Liver (tissue), 9 donors: ENCODE measurements around the gene DIP2A. TPM values are rescaled to one million over a fixed set of nuclear protein-coding genes. Genes with fewer than 3 reads are reported as not detected.

Source experiments
- DNase-seq: peaks from one replicate; pipeline ENCODE4 v3.0.0-alpha.2; 2017; ENCODE audit warnings: low spot score
- H3K27ac ChIP-seq, 2 donors: one replicate each; pipeline ENCODE4 v1.7.0; 2013; ENCODE audit warnings: inconsistent platforms in 2 of 2, low read length in 2 of 2, control low read depth in 1 of 2, low read depth in 1 of 2, mild to moderate bottlenecking in 1 of 2
- H3K27me3 ChIP-seq, 4 donors: one replicate each; pipeline versions ENCODE4 v1.6.1 to v1.7.0; 2013; ENCODE audit warnings: low read length in 3 of 4, inconsistent platforms in 1 of 4, mild to moderate bottlenecking in 1 of 4, moderate library complexity in 1 of 4; ENCODE audit not compliant: control insufficient read depth in 4 of 4, insufficient read depth in 4 of 4
- H3K36me3 ChIP-seq, 4 donors: one replicate each; pipeline versions ENCODE4 v1.6.1 to v1.7.0; 2013; ENCODE audit warnings: low read length in 3 of 4, mild to moderate bottlenecking in 3 of 4, low read depth in 1 of 4, moderate library complexity in 1 of 4; ENCODE audit not compliant: control insufficient read depth in 4 of 4, insufficient read depth in 3 of 4
- H3K4me1 ChIP-seq, 4 donors: one replicate each; pipeline versions ENCODE4 v1.6.1 to v1.7.0; 2013; ENCODE audit warnings: low read length in 3 of 4, mild to moderate bottlenecking in 3 of 4, moderate library complexity in 1 of 4; ENCODE audit not compliant: control insufficient read depth in 4 of 4, insufficient read depth in 4 of 4
- H3K4me3 ChIP-seq, 3 donors: one replicate each; pipeline versions ENCODE4 v1.6.1 to v1.7.0; 2013; ENCODE audit warnings: low read length in 3 of 3, control low read depth in 1 of 3, low read depth in 1 of 3, mild to moderate bottlenecking in 1 of 3
- H3K9ac ChIP-seq, 2 donors: one replicate each; pipeline ENCODE4 v1.7.0; 2013; ENCODE audit warnings: low read length in 2 of 2, mild to moderate bottlenecking in 2 of 2, moderate library complexity in 2 of 2, control low read depth in 1 of 2, low read depth in 1 of 2
- H3K9me3 ChIP-seq, 4 donors: one replicate each; pipeline versions ENCODE4 v1.6.1 to v1.7.0; 2013; ENCODE audit warnings: low read length in 3 of 4; ENCODE audit not compliant: control insufficient read depth in 4 of 4
- EGR1 ChIP-seq, 2 donors: IDR thresholded peaks; 2 replicates each; pipeline ENCODE4 v1.6.1; 2016 to 2018; ENCODE audit warnings: antibody characterized with exemption in 2 of 2, low read depth in 2 of 2
- FOXA1 ChIP-seq: IDR thresholded peaks from 2 replicates; pipeline ENCODE4 v1.6.1; 2016; ENCODE audit warnings: antibody characterized with exemption
- FOXA2 ChIP-seq: IDR thresholded peaks from 2 replicates; pipeline ENCODE4 v1.6.1; 2016; ENCODE audit warnings: antibody characterized with exemption
- HNF4A ChIP-seq, 2 donors: conservative IDR thresholded peaks; 2 replicates each; pipeline ENCODE4 v1.6.1; 2016; ENCODE audit warnings: antibody characterized with exemption in 2 of 2, mild to moderate bottlenecking in 2 of 2
- HNF4G ChIP-seq: IDR thresholded peaks from 2 replicates; pipeline ENCODE4 v1.6.1; 2016; ENCODE audit warnings: antibody characterized with exemption
- JUND ChIP-seq, 2 donors: IDR thresholded peaks; 2 replicates each; pipeline ENCODE4 v1.6.1; 2016; ENCODE audit warnings: antibody characterized with exemption in 2 of 2
- RAD21 ChIP-seq, 2 donors: IDR thresholded peaks; 2 replicates each; pipeline ENCODE4 v1.6.1; 2016; ENCODE audit warnings: antibody characterized with exemption in 2 of 2, mild to moderate bottlenecking in 2 of 2
- REST ChIP-seq: IDR thresholded peaks from 2 replicates; pipeline ENCODE4 v1.6.1; 2016; ENCODE audit warnings: antibody characterized with exemption, mild to moderate bottlenecking
- RXRA ChIP-seq, 2 donors: IDR thresholded peaks; 2 replicates each; pipeline ENCODE4 v1.6.1; 2017 to 2018; ENCODE audit warnings: antibody characterized with exemption in 2 of 2, mild to moderate bottlenecking in 1 of 2
- SP1 ChIP-seq: IDR thresholded peaks from 2 replicates; pipeline ENCODE4 v1.6.1; 2018; ENCODE audit warnings: antibody characterized with exemption, mild to moderate bottlenecking
- TAF1 ChIP-seq: conservative IDR thresholded peaks from 2 replicates; pipeline ENCODE4 v1.6.1; 2016; ENCODE audit warnings: antibody characterized with exemption, mild to moderate bottlenecking
- YY1 ChIP-seq: IDR thresholded peaks from 2 replicates; pipeline ENCODE4 v1.6.1; 2016; ENCODE audit warnings: antibody characterized with exemption, mild to moderate bottlenecking
- ZBTB33 ChIP-seq: IDR thresholded peaks from 2 replicates; pipeline ENCODE4 v1.6.1; 2016; ENCODE audit warnings: antibody characterized with exemption
- WGBS: extraction: QIAGEN DNeasy Blood & Tissue Kit; methylation state at CpG from one replicate; pipeline ENCODE4 v1.1.7; 2013; 5-methylcytosine and 5-hydroxymethylcytosine counted together
- polyA plus RNA-seq, 2 donors: library from polyadenylated mRNA; stranded (reverse) in 1 of 2; unstranded in 1 of 2; fragments of 200-250 nt in 1 of 2; fragments of >200 nt in 1 of 2; fragmentation: Nextera tagmentation in 1 of 2; extraction: Ambion mirVana in 1 of 2; gene quantifications; one replicate each; pipeline versions ENCODE4 v1.2.1 to v1.2.3, GENCODE V29; 2013 to 2015
- total RNA-seq, 2 donors: library from RNA; depleted of rRNA; stranded (reverse); fragments of >200 nt; gene quantifications; one replicate each; pipeline ENCODE4 v1.2.3, GENCODE V29; 2014
- TF ChIP-seq, protein P1 (sequence below): IDR thresholded peaks from 2 replicates; pipeline ENCODE4 v1.6.1; 2016; ENCODE audit warnings: antibody characterized with exemption
- TF ChIP-seq, protein P2 (sequence below): fragments of 150-350 bp; IDR thresholded peaks from 2 replicates; pipeline ENCODE4 v1.5.1; 2017; ENCODE audit warnings: improper control_type of control experiment, low read depth, low read length; ENCODE audit not compliant: missing input control
- TF ChIP-seq, protein P3 (sequence below): IDR thresholded peaks from 2 replicates; pipeline ENCODE4 v1.6.1; 2016; ENCODE audit warnings: antibody characterized with exemption
- donor health status: healthy.
- donor health status: healthy.
- donor health status: healthy.
- donor health status: healthy.
- donor health status: healthy.

Gene DIP2A
- total and polyA plus RNA-seq, 4 donors = 3.8 to 21.7 (median 7.5) TPM

DNA sequence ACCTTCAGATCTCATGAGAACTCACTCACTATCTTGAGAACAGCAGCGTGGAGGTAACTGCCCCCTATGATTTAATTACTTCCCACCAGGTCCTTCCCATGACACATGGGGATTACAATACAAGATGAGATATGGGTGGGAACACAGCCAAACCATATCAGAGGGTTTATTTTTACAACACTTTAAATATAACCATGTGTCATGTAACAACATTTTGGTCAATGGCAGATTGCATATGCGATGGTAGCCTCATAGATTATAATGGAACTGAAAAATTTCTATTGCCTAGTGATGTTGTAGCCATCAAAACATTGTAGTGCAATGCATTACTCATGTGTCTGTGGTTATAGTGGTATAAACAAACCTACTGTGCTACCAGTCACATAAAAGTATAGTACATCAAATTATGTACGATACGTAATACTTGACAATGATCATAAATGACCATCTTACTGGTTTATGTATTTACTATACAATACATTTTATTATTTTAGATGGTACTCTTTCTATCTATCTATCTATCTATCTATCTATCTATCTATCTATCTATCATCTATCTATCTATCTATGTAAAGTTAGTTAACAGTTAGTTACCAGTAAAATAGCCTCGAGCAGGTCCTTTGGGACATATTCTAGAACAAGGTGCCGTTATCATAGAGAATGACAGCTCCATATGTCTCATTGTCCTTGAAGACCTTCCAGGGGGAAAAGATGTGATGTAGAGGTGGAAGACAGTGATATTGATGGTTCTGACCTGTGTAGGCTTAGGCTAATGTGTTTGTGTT lies 158.8 kb downstream of the DIP2A start:
- no peaks in the 10 kb centered on the region for H3K36me3 ChIP-seq
- peaks cover 0 to 3% (median 0%) of the 10 kb centered on the region in 4 donors for H3K27me3 ChIP-seq
- H3K4me3 ChIP-seq = no peak overlapping the region
- TF ChIP-seq FOXA1 (no peak), EGR1 (IDR thresholded peaks at IDR 0.05; ENCODE audit: low read depth in 2 of 2) (no peak), YY1 (no peak), RAD21 (IDR thresholded peaks at IDR 0.05) (no peak), ZBTB33 (no peak), HNF4G (no peak), REST (no peak), RXRA (IDR thresholded peaks at IDR 0.05) (no peak), HNF4A (conservative IDR thresholded peaks at IDR 0.05) (no peak), SP1 (no peak), FOXA2 (no peak), TAF1 (no peak)
- TF ChIP-seq, protein P1, sequence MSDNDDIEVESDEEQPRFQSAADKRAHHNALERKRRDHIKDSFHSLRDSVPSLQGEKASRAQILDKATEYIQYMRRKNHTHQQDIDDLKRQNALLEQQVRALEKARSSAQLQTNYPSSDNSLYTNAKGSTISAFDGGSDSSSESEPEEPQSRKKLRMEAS = no peak
- TF ChIP-seq, protein P2, sequence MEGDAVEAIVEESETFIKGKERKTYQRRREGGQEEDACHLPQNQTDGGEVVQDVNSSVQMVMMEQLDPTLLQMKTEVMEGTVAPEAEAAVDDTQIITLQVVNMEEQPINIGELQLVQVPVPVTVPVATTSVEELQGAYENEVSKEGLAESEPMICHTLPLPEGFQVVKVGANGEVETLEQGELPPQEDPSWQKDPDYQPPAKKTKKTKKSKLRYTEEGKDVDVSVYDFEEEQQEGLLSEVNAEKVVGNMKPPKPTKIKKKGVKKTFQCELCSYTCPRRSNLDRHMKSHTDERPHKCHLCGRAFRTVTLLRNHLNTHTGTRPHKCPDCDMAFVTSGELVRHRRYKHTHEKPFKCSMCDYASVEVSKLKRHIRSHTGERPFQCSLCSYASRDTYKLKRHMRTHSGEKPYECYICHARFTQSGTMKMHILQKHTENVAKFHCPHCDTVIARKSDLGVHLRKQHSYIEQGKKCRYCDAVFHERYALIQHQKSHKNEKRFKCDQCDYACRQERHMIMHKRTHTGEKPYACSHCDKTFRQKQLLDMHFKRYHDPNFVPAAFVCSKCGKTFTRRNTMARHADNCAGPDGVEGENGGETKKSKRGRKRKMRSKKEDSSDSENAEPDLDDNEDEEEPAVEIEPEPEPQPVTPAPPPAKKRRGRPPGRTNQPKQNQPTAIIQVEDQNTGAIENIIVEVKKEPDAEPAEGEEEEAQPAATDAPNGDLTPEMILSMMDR = no peak
- DNase-seq = no peak
- no peaks in the 10 kb centered on the region for H3K4me1 ChIP-seq
- H3K27ac ChIP-seq = no peak overlapping the region
- H3K9ac ChIP-seq = no peak overlapping the region
- 83% methylated on average over 6 of the region's 6 CpGs for WGBS
- no peaks in the 10 kb centered on the region for H3K9me3 ChIP-seq

DNA sequence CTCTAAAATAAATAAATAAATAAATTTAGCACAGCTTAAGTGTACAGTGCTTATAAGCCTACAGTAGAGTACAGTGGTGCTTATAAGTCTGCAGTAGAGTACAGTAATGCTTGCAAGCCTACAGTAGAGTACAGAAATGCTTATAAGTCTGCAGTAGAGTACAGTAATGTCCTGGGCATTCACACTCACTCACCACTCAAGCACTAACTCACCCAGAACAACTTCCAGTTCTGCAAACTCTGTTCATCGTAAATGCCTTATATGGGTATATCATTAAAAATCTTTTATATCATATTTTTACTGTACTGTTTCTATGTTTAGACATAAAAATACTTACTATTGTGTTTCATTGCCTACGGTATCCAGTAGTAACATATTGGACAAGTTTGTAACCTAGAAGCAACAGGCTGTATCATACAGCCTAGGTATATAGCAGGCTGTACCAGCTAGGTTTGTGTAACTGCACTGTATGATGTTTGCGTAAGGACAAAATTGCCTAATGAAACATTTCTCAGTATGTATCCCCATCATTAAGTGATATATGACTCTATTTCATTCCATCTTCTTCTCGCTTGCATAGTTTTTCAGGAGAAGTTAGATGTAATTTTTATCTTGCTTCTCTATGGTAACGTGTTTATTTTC lies 160.2 kb downstream of the DIP2A start:
- H3K9me3 ChIP-seq = no peaks in the 10 kb centered on the region
- peaks cover 0 to 3% (median 0%) of the 10 kb centered on the region in 4 donors for H3K27me3 ChIP-seq
- H3K27ac ChIP-seq = no peak overlapping the region
- H3K9ac ChIP-seq = no peak overlapping the region
- H3K4me1 ChIP-seq = no peaks in the 10 kb centered on the region
- WGBS = 88% methylated on average over 5 of the region's 5 CpGs
- H3K4me3 ChIP-seq = no peak overlapping the region
- DNase-seq = no peak
- no peaks in the 10 kb centered on the region for H3K36me3 ChIP-seq
- no peak for TF ChIP-seq FOXA1
- TF ChIP-seq REST = no peak
- no peak for TF ChIP-seq RAD21 (IDR thresholded peaks at IDR 0.05)
- TF ChIP-seq TAF1 = no peak
- no peak for TF ChIP-seq ZBTB33
- TF ChIP-seq, protein P3, sequence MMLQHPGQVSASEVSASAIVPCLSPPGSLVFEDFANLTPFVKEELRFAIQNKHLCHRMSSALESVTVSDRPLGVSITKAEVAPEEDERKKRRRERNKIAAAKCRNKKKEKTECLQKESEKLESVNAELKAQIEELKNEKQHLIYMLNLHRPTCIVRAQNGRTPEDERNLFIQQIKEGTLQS = no peak
- TF ChIP-seq JUND (IDR thresholded peaks at IDR 0.05) = no peak
- TF ChIP-seq, protein P1 = no peak
- no peak for TF ChIP-seq FOXA2
